Islet precursor cell (in vitro differentiated cells): ENCODE data around the gene SMIM33.
A peak's percentile ranks its signal among the peaks of the same experiment; 100 is the strongest.
"Not testable (repeated sequence)": the region's sequence is repeated elsewhere in the genome, so short reads cannot be mapped to it uniquely, and the experiment has no call there.

Experiments used
- DNase-seq: peaks from one replicate; pipeline ENCODE4 v3.0.0-alpha.2; 2018

Gene SMIM33

GRCh38 chr5:139486201-139486600 is 15.4 kb downstream of the SMIM33 start:
- no peak for DNase-seq

DNA sequence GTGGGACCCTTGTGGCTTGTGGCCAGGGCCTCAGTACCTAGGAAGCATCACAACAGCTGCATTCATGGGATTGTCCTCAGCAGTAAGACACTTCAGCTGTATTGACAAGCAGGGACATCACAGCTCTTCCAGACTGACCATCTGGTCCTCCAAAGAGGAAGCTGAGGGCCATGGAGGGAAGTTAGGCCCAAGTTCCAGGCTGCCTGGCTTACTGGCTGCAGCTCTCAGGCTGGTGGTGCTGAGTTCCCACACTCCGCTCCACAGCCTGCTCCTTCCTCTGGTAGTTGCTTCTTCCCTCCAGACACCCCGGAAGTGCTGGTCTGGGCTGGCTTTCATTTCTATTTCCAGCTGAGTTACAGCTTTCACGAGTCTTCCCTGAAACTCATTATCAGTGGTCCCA is 17.5 kb downstream of the SMIM33 start:
- no peak for DNase-seq

GRCh38 chr5:139492700-139493192 is 21.9 kb downstream of the SMIM33 start:
- no peak for DNase-seq

GRCh38 chr5:139494256-139494655 is 23.5 kb downstream of the SMIM33 start:
- no peak for DNase-seq

DNA sequence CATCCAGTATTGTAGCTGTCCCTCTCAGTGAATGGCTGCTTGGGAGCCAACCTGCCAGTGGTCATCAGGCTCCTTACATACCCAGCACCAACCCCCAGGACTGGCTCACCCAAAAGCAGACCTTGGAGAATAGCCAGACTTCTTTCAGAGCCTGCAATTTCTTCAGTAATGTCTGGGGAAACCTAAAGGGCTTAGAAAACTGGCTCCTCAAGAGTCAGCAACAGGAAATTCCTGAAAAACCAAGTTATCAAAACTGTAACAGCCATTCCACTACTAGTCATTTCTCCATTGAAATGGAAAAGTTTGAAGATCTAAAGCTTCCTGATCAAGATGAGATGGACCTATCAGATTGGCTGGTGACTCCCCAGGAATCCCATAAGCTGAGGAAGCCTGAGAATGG is 24.0 kb downstream of the SMIM33 start:
- no peak for DNase-seq

DNA sequence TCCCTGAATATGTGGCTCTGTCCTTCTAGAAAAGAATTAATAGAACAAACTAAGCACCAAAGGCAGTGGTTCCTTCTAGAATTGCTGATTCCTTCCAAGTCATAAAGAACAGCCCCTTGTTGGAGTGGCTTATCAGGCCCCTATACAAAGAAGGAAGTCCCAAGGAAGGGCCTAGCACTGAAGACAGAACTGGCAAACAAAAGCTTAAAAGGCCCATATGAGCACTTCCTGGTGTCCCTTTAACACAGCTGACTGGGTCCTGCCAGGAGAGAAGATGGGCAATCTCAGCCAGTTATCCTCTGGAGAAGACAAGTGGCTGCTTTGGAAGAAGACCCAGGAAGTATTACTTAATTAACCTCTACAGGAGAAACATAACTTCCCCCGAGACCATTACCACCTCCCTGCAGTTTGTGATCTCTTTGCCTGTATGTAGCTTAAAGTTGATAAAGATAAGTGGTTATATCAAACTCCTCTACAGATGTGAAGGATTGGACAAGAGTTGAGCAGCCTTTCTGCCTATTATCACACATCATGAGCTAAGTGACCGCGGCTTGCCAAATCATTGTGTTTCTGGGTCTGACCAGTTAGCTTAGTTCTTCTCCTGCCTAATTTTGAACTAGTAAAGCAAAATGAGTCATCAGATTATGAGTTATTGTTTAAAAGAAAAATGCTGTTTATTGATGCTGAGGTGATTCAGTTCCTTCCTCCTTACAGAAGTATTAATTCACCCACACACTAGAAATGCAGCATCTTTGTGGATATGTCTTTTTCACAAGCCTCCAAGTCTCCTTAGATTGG is 25.0 kb downstream of the SMIM33 start:
- DNase-seq: no peak

- no peak for DNase-seq
Measured at GRCh38 chr5:139501381-139501780, 30.6 kb downstream of the SMIM33 start.

GRCh38 chr5:139503036-139503817 is 32.4 kb downstream of the SMIM33 start:
- DNase-seq: not testable (repeated sequence)

DNA sequence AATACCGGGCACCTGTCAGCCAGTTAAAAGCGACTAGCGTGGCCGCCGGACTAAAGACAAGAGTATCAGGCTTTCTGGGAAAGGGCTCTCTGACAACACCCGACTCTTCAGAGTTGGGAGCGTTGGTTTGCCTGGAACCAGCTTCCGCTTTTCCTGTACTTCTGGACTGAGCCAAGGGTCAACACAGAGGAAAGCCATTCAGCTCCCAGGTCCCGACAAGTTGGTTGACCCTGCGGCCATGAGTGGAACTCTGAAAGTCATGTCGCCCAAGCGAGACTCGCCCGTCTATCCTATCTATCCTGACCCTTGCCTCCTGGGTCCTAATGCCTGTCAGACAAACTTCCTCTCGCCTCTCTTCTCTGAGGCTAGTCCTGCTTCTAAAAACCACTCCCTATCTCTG is 33.1 kb downstream of the SMIM33 start:
- DNase-seq: not testable (repeated sequence)

DNA sequence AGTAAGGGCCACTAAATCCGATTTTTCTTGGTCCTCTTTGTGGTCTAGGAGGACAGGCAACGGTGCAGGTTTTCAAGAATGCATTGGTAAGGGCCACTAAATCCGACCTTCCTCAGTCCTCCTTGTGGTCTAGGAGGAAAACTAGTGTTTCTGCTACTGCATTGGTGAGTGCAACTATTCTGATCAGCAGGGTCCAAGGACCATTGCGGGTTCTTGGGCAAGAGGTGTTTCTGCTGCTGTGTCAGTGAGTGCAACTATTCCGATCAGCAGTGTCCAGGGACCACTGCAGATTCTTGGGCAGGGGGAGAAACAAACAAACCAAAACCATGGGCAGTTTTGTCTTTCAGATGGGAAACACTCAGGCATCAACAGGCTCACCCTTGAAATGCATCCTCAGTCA is 33.9 kb downstream of the SMIM33 start:
- DNase-seq: not testable (repeated sequence)

DNA sequence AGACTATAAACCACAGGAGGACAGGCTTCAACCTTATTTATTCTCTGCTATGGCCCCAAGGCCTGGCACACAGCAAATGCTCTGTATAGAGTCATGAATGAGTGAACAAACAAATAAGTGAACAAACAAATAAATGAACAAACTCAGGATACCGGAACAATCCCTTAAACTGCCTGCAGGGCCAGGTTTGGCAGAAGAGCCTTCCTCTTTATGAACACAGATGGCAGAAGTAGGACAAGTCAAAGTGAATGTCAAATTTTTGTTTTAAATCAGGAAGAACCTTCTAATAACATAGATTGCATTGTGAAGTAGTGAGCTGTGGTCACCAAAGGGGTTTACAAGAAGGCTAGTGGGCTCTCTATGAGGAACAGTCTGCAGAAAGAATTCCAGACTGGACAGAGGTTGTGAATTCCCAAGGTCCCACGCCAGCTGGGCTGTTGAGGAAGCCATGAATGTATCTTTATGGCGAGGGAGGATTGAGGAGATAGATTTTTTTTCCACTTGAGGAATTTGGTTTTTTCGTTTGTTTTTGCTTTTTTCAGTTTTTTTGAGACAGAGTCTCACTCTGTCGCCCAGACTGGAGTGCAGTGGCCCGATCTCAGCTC is 42.1 kb downstream of the SMIM33 start:
- no peak for DNase-seq

- DNase-seq: peak; percentile 92
Measured at GRCh38 chr5:139513434-139513833, 42.6 kb downstream of the SMIM33 start.

DNA sequence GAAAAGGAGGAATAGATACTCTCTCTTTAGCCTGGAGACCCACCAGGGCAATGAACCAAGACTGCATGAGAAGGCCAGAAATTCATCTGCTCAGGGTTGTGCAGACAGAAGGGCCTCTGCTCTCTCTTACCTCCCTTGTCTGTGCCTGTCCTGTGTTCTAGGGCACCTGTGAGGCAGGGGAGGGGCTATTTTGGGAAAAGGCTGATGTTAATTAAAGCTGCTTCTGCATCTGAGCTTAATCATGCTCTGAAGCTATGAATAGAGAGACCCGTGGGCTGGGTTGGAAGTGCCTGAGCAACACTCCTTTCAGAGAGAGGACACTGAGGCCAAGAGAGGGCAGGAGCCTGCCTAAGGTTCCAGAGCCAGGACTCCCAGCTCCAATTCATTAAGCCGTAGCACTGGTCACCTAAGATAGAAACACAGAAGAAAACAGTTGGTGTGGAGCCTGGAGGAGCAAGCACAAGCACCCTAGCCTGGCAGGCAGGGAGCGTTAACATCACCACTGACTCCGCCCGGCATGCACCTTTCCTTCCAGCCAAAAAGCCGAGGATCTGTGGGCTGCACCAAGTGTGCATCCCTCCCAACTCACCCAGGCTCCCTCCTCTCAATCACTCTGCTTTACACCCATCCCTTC is 43.2 kb downstream of the SMIM33 start:
- no peak for DNase-seq

- no peak for DNase-seq
Measured at GRCh38 chr5:139514486-139514856, 43.7 kb downstream of the SMIM33 start.

DNA sequence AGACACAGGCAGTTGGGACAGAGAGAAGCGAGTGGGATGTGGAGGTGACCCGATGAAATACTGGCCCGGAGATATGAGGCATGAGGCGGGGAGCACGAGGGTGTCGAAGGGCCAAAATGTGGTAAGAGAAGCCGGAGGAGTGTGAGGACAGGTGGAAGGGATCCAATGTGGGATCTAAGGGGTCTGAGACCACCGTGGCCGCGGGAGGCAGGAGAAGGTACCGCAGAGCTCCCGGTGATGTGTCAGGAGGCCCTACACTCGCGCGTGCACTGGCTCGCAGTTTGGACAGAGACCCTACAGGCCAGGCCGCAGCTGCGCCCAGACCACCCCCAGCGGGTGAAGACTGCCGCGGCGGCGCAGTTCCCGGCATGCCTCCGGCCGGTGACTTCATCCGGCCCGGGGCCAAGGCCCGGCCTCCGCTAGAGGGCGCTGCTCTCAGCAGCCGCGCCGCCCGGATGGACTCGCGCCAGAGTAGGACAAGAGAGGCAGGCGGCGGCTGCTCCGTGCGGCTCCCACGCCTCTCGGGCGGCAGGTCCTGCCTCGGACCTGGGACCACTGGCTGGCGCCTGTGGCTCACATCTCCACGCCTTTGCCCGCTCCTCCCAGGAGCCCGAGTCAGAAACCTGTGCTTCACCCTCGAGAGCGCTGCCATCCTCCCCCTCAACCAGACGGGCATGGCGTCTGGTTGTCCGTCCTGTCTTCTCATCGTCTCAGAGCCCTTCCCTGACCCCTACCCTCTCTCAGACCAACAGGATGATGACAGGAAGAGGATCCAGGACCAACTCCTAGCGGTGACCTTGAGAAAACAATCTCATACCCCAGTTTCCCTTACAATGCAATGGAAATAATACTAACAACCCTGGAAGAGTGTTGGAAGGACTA is 47.1 kb downstream of the SMIM33 start:
- DNase-seq: peak; percentile 96
